ENCODE measurements around the gene GORAB. TPM values are rescaled to one million over a fixed set of nuclear protein-coding genes. Genes with fewer than 3 reads are reported as not detected.

The GORAB gene, protein sequence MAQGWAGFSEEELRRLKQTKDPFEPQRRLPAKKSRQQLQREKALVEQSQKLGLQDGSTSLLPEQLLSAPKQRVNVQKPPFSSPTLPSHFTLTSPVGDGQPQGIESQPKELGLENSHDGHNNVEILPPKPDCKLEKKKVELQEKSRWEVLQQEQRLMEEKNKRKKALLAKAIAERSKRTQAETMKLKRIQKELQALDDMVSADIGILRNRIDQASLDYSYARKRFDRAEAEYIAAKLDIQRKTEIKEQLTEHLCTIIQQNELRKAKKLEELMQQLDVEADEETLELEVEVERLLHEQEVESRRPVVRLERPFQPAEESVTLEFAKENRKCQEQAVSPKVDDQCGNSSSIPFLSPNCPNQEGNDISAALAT
- 1 to 10 TPM; 4.2 to 7.1 (median 5.5) TPM for polyA plus RNA-seq

GRCh38 chr1:170531758-170532657 is at the start of gene GORAB:
GORAB (plus strand) TSS chr1:170532166; CDS start chr1:170532224, 58 bp downstream.
- peak within 1 kb of the TSS; percentile 4 for H3K27ac ChIP-seq (ENCODE audit: low read depth, low read length)
- WGBS, 3 donors: 0 to 1% (median 0%) methylated on average over 36 of the region's 36 CpGs

DNA sequence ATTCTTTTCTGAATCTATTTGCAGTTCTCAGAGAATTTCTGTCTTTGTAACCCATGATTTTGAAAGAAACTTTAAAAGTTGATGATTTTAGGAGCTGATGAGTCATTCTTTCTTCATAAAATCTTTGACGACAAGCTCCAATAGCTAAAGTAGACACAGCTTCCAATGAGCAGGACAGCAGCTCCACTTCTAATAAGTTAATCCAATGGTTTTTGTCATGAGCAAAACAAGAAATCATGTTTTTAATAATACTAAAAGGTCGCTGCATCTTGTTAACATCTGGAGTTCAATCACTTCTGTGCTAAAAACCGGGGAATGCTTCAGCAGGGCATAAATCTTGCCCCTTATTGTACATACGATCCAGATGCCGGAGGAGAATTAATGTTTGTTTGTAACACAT is 48.9 kb upstream of the GORAB start:
- H3K27ac ChIP-seq (ENCODE audit: low read depth, low read length): no peak overlapping the region
- WGBS, 3 donors: 53 to 73% (median 72%) methylated on average over 5 of the region's 5 CpGs

- H3K27ac ChIP-seq (ENCODE audit: low read depth, low read length): no peak overlapping the region
Observed at GRCh38 chr1:170487503-170487902, 44.5 kb upstream of the GORAB start.

DNA sequence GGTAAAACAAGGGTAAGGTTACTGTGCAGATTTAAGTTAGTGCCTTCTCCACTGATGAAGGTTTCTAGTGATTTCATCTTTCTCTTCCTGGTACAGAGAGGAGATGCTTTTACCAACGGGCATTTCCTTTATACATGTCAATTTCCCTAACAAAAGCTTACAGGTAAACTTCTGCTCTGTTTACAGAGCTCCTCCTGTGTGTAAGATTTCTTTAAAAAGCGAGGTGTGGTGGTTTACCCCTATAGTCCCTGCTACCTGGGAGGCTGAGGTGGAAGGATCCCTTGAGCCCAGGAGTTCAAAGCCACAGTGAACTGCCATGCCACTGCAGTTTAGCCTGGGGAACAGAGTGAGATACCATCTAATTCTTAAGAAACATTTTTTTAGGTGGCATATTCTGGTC is 40.7 kb upstream of the GORAB start:
- H3K27ac ChIP-seq (ENCODE audit: low read depth, low read length): no peak overlapping the region
- 56 to 76% (median 63%) methylated on average over 2 of the region's 2 CpGs for WGBS, 3 donors

GRCh38 chr1:170494369-170494768 is 37.6 kb upstream of the GORAB start:
- H3K27ac ChIP-seq (ENCODE audit: low read depth, low read length): no peak overlapping the region
- 15 to 28% (median 19%) methylated on average over 3 of the region's 3 CpGs for WGBS, 3 donors

GRCh38 chr1:170495006-170495405 is 37.0 kb upstream of the GORAB start:
- 38 to 64% (median 50%) methylated on average over 2 of the region's 2 CpGs for WGBS, 3 donors
- no peak overlapping the region for H3K27ac ChIP-seq (ENCODE audit: low read depth, low read length)

- no peak overlapping the region for H3K27ac ChIP-seq (ENCODE audit: low read depth, low read length)
Observed at GRCh38 chr1:170498876-170499275, 33.1 kb upstream of the GORAB start.

GRCh38 chr1:170503665-170504064 is 28.3 kb upstream of the GORAB start:
- no peak overlapping the region for H3K27ac ChIP-seq (ENCODE audit: low read depth, low read length)
- 24 to 61% (median 50%) methylated on average over 1 of the region's 1 CpG for WGBS, 3 donors

More at GRCh38 chr1:170498876-170499275, 33.1 kb upstream of the GORAB start:
- WGBS, 3 donors: 30 to 48% (median 32%) methylated on average over 1 of the region's 1 CpG

- no peak overlapping the region for H3K27ac ChIP-seq (ENCODE audit: low read depth, low read length)
- 70 to 94% (median 92%) methylated on average over 1 of the region's 1 CpG for WGBS, 3 donors
Observed at GRCh38 chr1:170510163-170510562, 21.8 kb upstream of the GORAB start.

GRCh38 chr1:170511038-170511437 is 20.9 kb upstream of the GORAB start:
- no peak overlapping the region for H3K27ac ChIP-seq (ENCODE audit: low read depth, low read length)
- WGBS, 3 donors: 64 to 66% (median 64%) methylated on average over 5 of the region's 5 CpGs

DNA sequence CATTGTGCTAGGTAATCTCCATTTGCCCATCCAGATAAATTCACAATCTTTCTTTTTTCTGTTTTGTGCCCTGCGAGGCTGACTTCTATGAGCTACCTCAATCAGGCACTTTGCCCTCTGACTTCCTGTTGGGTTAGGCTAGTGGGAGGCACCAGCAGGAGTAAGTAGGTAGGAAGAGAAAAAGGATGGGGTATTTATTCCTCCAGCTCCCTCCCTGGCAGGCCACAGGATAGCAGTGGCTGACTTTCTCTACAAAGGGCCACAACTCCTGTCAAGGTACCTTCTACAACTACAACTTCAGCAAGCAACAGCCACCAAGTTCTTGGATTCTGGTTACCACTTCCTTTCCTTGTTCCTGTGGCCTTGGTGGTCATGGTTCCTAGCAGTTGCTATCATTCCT is 18.8 kb upstream of the GORAB start:
- no peak overlapping the region for H3K27ac ChIP-seq (ENCODE audit: low read depth, low read length)
- WGBS, 3 donors: 41 to 100% (median 54%) methylated on average over 1 of the region's 1 CpG

GRCh38 chr1:170518185-170518834 is 13.7 kb upstream of the GORAB start:
- 88 to 92% (median 90%) methylated on average over 4 of the region's 4 CpGs for WGBS, 3 donors
- H3K27ac ChIP-seq (ENCODE audit: low read depth, low read length): no peak overlapping the region

- H3K27ac ChIP-seq (ENCODE audit: low read depth, low read length): no peak overlapping the region
- WGBS, 3 donors: 85 to 96% (median 92%) methylated on average over 3 of the region's 3 CpGs
Observed at GRCh38 chr1:170518965-170519364, 13.0 kb upstream of the GORAB start.

DNA sequence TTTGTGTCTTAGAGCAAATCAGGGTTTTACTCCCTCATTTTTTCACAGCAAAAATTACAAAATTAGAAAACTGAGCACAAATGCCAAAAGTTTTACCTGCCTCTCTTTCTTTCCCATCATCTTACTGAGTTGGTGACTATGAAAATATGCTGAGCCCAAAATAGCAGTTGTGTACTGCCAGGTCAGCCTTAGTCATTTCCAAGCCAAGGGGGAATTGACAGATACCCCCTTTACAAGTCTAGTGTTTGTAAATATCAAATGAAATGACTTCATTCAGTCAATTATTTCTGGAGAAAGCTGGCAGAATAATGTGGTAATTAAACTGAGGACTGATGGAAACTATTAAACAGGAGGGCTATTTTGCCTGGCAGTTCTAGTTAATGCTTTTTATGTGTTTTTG is 11.4 kb upstream of the GORAB start:
- no peak overlapping the region for H3K27ac ChIP-seq (ENCODE audit: low read depth, low read length)

DNA sequence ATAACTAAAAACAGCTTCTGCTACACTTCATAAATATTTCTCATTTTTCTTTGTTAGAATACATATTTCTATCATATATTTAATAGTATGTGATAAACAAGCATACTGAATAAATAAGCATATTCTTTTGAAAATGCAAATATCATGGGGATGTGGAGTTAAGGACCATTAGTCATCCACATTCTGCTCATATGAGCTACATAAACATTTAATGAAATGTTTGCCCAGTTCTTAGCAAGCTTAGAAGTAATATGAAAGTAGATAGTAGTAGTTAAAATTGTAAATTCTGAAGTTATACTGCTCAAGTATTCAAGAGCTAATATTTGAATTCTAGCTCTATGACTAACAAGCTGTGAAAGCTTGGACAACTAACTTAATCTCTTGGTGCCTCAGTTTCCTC is 10.1 kb upstream of the GORAB start:
- no peak overlapping the region for H3K27ac ChIP-seq (ENCODE audit: low read depth, low read length)

- 8 to 10% (median 9%) methylated on average over 29 of the region's 29 CpGs for WGBS, 3 donors
- peak overlapping the region; percentile 4 for H3K27ac ChIP-seq (ENCODE audit: low read depth, low read length)
Observed at GRCh38 chr1:170530972-170531757, 801 bp upstream of the GORAB start.

GRCh38 chr1:170533298-170533697 is 1.3 kb downstream of the GORAB start:
- H3K27ac ChIP-seq (ENCODE audit: low read depth, low read length): no peak overlapping the region
- WGBS, 3 donors: 68 to 85% (median 69%) methylated on average over 3 of the region's 3 CpGs

DNA sequence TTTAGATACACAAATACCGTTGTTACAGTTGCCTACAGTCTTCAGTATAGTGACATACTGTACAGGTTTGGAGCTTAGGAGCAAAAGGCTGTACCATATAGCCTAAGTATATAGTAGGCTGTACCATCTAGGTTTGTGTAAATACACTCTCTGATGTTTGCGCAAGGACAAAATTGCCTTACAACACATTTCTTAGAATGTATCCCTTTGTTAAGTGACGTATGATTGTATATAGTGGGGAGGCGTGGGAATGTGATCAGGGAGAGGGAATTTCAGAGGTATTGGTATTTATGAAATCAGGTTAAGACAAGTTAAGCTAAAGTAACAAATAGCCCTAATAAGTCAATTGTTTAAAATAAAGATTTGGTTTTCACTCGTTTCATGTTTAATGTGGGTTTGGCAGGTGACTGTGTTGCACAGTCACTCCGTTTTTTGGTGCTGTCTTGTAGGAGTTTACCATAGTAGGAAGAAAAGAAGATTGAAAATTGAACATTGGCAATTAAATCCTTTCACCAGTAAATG is 2.7 kb downstream of the GORAB start:
- 78 to 90% (median 87%) methylated on average over 6 of the region's 6 CpGs for WGBS, 3 donors
- H3K27ac ChIP-seq (ENCODE audit: low read depth, low read length): no peak overlapping the region

Measured in adipose tissue (tissue), 3 donors.